Peyer's patch (tissue), 4 donors: ENCODE data around the gene ITPRIP. TPM values are rescaled to one million over a fixed set of nuclear protein-coding genes. Genes with fewer than 3 reads are reported as not detected.

Source experiments
- DNase-seq, 3 donors: peaks; one replicate each; pipeline ENCODE4 v3.0.0-alpha.2; 2017 to 2019
- H3K27ac ChIP-seq, 4 donors: fragments of 200-600 bp; sonication (generic); one replicate each; pipeline ENCODE4 v1.5.1; 2016 to 2019
- H3K27me3 ChIP-seq, 2 donors: fragments of 200-600 bp; sonication (generic); one replicate each; pipeline ENCODE4 v1.5.1; 2019
- H3K36me3 ChIP-seq, 3 donors: fragments of 200-600 bp; sonication (generic); one replicate each; pipeline ENCODE4 v1.5.1; 2016 to 2019
- H3K4me1 ChIP-seq, 4 donors: fragments of 200-600 bp; sonication (generic); one replicate each; pipeline ENCODE4 v1.5.1; 2016 to 2019
- H3K4me3 ChIP-seq, 4 donors: fragments of 200-600 bp; sonication (generic); 1 replicate in 3 of 4; 2 replicates in 1 of 4; pipeline ENCODE4 v1.5.1; 2016 to 2019; ENCODE audit warnings: mild to moderate bottlenecking in 1 of 4
- H3K9me3 ChIP-seq, 4 donors: fragments of 200-600 bp; sonication (generic); one replicate each; pipeline ENCODE4 v1.5.1; 2016 to 2019; ENCODE audit warnings: mild to moderate bottlenecking in 1 of 4
- POLR2A ChIP-seq, 2 donors: fragments of 450-650 bp; IDR thresholded peaks; one replicate each; pipeline ENCODE4 v1.5.1; 2017; ENCODE audit warnings: antibody characterized with exemption in 2 of 2, mild to moderate bottlenecking in 2 of 2, moderate library complexity in 2 of 2
- total RNA-seq, 4 donors: library from RNA; depleted of rRNA; stranded (reverse); fragments of >200 nt; gene quantifications; one replicate each; pipeline ENCODE4 v1.1.0, GENCODE V29; 2016
- TF ChIP-seq, protein P1 (sequence below), 6 experiments: fragments of 450-650 bp in 4 of 6; fragments of 200-600 bp in 2 of 6; sonication (generic) in 1 of 6; IDR thresholded peaks; one replicate each; pipeline ENCODE4 v1.5.1; 2017 to 2019; ENCODE audit warnings: antibody characterized with exemption in 6 of 6, mild to moderate bottlenecking in 3 of 6, moderate library complexity in 1 of 6

The ITPRIP gene
- total RNA-seq, 4 donors from 2014 or later = 2.8 to 9.9 (median 7.7) TPM

DNA sequence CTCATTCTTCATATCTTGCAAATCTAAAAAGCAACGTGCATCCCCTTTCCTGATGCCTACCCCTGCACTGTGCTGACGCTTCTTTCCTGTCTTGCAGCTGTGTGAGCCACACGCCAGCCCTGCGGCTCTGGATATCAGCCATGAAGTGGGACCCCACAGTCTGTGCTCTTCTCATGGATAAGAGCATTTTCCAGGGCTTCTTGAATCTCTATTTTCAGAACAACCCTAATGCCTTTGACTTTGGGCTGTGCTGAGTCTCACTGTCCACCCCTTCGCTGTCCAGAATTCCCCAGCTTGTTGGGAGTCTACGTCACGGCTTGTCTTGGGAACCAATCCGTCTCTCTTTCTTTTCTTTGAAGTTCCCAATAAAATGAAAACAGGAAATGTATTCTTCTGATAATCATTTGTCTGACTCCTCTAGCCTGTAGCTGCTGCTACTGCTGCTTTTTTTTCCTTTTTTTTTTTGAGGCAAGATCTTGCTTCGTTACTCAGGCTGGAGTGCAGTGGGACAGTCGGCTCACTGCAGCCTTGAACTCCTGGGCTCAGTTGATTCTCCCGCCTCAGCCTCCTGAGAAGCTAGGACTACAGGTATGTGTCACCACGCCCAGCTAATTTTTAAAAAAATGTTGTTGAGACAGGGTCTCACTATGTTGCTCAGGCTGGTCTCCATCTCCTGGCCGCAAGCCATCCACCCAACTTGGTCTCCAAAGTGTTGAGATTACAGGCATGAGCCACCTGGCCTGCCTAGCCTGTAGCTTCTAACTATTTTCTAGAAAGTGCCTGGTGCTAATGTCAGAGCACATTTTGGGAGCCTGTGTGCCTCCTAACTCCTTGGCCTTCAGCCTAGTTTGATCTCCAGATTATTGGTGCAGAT lies 39.0 kb downstream of the ITPRIP start:
- H3K4me3 ChIP-seq = no peak overlapping the region
- H3K27me3 ChIP-seq = no peaks in the 10 kb centered on the region
- DNase-seq = no peak
- peak overlapping the region in 3 of 4 donors; percentile 39 to 81 (median 66) for H3K27ac ChIP-seq
- no peaks in the 10 kb centered on the region for H3K9me3 ChIP-seq
- TF ChIP-seq, protein P1, sequence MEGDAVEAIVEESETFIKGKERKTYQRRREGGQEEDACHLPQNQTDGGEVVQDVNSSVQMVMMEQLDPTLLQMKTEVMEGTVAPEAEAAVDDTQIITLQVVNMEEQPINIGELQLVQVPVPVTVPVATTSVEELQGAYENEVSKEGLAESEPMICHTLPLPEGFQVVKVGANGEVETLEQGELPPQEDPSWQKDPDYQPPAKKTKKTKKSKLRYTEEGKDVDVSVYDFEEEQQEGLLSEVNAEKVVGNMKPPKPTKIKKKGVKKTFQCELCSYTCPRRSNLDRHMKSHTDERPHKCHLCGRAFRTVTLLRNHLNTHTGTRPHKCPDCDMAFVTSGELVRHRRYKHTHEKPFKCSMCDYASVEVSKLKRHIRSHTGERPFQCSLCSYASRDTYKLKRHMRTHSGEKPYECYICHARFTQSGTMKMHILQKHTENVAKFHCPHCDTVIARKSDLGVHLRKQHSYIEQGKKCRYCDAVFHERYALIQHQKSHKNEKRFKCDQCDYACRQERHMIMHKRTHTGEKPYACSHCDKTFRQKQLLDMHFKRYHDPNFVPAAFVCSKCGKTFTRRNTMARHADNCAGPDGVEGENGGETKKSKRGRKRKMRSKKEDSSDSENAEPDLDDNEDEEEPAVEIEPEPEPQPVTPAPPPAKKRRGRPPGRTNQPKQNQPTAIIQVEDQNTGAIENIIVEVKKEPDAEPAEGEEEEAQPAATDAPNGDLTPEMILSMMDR (IDR thresholded peaks at IDR 0.05) = no peak
- no peak for TF ChIP-seq POLR2A (IDR thresholded peaks at IDR 0.05)
- H3K4me1 ChIP-seq = peaks cover 0 to 13% (median 0%) of the 10 kb centered on the region in 4 donors
- no peaks in the 10 kb centered on the region for H3K36me3 ChIP-seq

DNA sequence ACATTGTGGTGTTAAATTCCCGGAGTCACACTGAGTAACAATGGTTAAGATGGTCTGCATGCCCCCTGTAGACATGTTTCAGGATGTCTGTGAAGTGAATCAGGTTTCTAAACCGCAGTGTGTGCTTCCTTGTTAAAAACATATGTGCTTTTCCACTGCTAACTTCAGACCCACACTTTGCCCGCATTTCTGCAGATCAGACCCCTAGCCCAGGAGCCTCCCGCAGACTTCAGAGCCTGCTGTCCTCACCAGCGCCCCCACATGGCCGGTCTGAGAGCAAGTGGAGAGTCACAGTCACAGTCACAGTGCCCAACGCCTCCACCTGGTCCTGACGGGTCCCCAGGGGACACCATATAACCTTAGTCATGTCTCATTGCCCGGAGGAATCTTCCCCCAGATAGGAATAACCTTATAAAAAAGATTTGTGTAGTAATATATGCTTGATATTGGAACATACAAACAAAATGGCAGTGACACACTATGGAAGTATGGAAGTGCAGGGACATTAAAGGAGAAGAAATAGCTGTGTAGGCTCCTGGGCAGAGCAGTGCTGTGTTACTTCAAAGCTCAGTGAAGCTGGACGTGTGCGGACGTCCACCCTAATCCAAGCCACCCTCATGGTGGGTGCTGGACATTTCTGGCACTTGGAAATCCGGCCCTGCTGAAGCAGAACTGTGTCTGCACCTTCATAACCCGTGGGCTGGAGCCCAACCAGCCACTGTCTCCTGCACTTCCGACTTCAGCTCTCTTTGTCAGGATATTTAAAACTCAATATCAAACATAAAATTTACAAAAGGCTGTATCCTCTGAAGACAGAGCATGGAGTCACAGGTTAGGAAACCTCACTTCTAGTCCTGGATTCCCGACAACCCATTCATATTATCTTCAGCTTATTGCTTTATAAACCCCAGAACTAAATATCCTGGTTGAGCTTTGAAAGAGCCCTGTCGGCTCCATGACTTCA lies 40.3 kb downstream of the ITPRIP start:
- Histone ChIP-seq H3K4me1 (peaks cover 0 to 13% (median 0%) of the 10 kb centered on the region in 4 donors), H3K36me3 (no peaks in the 10 kb centered on the region), H3K9me3 (no peaks in the 10 kb centered on the region), H3K4me3 (no peak overlapping the region), H3K27ac (no peak overlapping the region), H3K27me3 (no peaks in the 10 kb centered on the region)
- TF ChIP-seq, protein P1 (IDR thresholded peaks at IDR 0.05) = peak in 2 of 6 experiments; percentile 5 to 13
- no peak for TF ChIP-seq POLR2A (IDR thresholded peaks at IDR 0.05)
- DNase-seq = no peak

DNA sequence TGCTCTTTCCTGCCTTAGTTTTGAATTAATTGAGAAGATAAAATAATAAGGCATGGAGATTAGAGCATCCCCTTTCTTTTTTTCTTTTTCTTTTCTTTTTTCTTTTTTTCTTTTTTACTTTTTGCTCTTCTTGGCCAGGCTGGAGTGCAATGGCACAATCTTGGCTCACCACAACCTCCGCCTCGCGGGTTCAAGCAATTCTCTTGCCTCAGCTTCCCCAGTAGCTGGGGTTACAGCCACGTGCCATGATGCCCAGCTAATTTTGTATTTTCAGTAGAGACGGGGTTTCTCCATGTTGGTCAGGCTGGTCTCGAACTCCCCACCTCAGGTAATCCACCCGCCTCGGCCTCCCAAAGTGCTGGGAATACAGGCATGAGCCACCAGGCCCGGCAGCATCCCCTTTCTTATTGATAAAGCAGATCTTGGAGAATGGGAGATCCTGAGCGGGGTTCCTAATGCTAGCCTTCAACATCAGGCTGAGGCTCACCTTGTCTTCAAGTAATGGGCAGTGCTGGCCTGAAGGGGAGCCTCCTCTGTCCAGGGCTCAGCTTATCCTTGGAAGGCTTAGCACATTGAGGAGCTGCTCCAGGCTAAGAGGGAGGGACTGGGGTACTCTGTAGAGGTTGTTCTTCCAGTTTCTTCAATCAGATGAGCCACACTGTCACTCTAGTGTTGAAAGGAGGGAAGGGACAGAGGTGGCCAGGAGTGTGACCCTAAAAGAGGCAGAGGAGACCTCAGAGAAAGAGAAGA lies 41.4 kb downstream of the ITPRIP start:
- H3K27me3 ChIP-seq = no peaks in the 10 kb centered on the region
- no peak for DNase-seq
- no peaks in the 10 kb centered on the region for H3K36me3 ChIP-seq
- H3K9me3 ChIP-seq = no peaks in the 10 kb centered on the region
- peaks cover 0 to 13% (median 0%) of the 10 kb centered on the region in 4 donors for H3K4me1 ChIP-seq
- no peak overlapping the region for H3K4me3 ChIP-seq
- H3K27ac ChIP-seq = no peak overlapping the region
- TF ChIP-seq POLR2A (IDR thresholded peaks at IDR 0.05) = no peak
- TF ChIP-seq, protein P1 (IDR thresholded peaks at IDR 0.05) = no peak

DNA sequence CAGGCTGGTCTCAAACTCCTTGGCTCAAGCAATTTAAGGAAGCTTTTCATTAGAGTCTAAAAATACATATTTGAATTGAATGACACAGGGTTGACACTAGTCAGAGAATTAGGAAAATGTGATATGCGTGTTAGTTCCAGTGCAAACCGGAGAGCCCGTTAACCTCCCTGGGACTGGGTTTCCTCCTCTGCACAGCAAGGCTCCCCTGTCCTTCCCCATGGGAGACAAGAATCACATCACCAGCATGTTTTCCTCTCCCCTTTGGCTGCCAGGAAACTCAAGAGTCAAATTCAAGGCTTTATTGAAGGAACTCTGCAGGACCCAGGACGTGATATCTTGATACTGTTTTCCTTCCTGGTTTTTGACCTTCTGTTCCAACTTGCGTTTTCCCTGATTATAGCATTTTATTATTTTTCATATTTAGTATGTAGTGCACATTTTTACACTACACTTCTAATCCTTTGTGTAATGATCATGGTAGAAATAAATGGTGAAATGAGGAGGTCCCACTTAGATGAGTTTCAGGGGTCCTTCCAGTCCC lies 44.4 kb downstream of the ITPRIP start:
- H3K27me3 ChIP-seq = no peaks in the 10 kb centered on the region
- H3K9me3 ChIP-seq = no peaks in the 10 kb centered on the region
- no peak overlapping the region for H3K4me3 ChIP-seq
- H3K4me1 ChIP-seq = no peaks in the 10 kb centered on the region
- TF ChIP-seq POLR2A (IDR thresholded peaks at IDR 0.05) = no peak
- TF ChIP-seq, protein P1 (IDR thresholded peaks at IDR 0.05) = no peak
- no peak overlapping the region for H3K27ac ChIP-seq
- no peaks in the 10 kb centered on the region for H3K36me3 ChIP-seq
- DNase-seq = no peak

DNA sequence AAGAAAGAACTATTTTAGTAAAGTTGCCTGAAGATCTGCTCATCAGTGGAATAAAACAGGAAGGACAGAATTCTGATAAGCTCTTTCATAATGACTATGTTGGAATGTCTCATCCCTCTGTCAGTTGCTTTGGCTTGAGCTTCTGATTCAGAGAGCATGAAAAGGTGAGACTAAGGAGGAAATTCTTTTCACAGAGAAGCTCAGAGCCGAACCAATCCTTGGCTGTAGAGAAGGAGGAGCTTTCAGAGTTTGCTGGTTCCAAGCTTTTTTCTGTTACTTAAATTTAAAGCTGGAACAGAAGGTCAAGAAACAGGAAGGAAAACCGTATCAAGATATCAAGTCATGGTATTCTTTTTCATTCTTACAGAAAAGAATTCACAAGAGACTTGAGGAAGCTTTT lies 45.3 kb downstream of the ITPRIP start:
- Histone ChIP-seq H3K27me3 (no peaks in the 10 kb centered on the region), H3K4me3 (no peak overlapping the region), H3K4me1 (no peaks in the 10 kb centered on the region), H3K9me3 (no peaks in the 10 kb centered on the region), H3K36me3 (no peaks in the 10 kb centered on the region), H3K27ac (no peak overlapping the region)
- TF ChIP-seq, protein P1 (IDR thresholded peaks at IDR 0.05) = no peak
- TF ChIP-seq POLR2A (IDR thresholded peaks at IDR 0.05) = no peak
- DNase-seq = no peak
